NB4 (cell line): Measurements from ENCODE around the gene KDSR.

ENCODE experiments used
- CTCF ChIP-seq: IDR thresholded peaks from one replicate; pipeline ENCODE4 v1.5.1; 2012; ENCODE audit warnings: low read depth, low read length
- MAX ChIP-seq: IDR thresholded peaks from 2 replicates; pipeline ENCODE4 v1.6.1; 2011; ENCODE audit warnings: low read depth, low read length
- MYC ChIP-seq: IDR thresholded peaks from 2 replicates; pipeline ENCODE4 v1.6.1; 2011; ENCODE audit warnings: low read depth, low read length
- POLR2A ChIP-seq: IDR thresholded peaks from 2 replicates; pipeline ENCODE4 v1.6.1; 2011; ENCODE audit warnings: mild to moderate bottlenecking; ENCODE audit not compliant: insufficient read length; ENCODE audit errors: extremely low read depth

- TF ChIP-seq CTCF, result no peak
- no peak for TF ChIP-seq POLR2A
- TF ChIP-seq MYC, result no peak
- TF ChIP-seq MAX, result no peak
Observed at GRCh38 chr18:63290166-63290820, 76.7 kb downstream of the KDSR start.
